ENCODE measurements around the gene RTF2. TPM values are rescaled to one million over a fixed set of nuclear protein-coding genes. Genes with fewer than 3 reads are reported as not detected.
A peak's percentile ranks its signal among the peaks of the same experiment; 100 is the strongest.

Gene RTF2, protein sequence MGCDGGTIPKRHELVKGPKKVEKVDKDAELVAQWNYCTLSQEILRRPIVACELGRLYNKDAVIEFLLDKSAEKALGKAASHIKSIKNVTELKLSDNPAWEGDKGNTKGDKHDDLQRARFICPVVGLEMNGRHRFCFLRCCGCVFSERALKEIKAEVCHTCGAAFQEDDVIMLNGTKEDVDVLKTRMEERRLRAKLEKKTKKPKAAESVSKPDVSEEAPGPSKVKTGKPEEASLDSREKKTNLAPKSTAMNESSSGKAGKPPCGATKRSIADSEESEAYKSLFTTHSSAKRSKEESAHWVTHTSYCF
- 60.1 TPM for total RNA-seq

DNA sequence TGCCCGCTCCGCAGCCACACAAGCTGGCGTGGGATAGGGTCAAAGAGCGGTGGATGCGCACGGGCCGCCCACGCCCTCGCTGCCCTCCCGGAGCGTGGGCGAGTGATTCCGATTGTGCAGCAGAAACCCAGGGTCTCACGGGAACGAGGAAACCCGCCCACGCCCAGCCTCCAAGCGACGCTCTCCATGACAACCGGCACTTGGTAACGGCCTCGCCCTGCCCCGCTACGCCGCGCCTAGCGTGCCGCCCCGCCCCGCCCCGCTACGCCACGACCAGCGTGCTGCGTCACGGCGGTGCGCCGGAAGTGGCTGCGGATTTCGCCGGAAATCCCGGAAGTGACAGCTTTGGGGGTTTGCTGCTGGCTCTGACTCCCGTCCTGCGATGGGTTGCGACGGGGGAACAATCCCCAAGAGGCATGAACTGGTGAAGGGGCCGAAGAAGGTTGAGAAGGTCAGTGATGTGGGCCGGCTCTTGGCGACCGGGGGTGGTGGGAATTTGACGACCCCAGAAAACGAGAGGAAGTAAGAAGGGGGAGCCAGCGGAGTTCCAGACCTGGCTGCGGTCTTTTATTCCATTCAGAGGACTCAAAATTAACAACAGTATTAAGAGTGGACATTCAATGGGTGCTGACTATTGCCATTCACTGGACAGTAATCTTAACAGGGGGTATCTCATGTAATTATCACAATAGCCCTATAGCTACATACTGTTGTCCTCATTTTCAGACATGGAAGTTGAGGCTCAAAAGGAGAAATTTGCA lies at the start of gene RTF2:
RTF2 (plus strand) TSS at position 312 of the 761 bp plus-strand sequence; CDS start at position 383, 71 bp downstream.
- peak; percentile 91 to 96 (median 96) for DNase-seq (ENCODE audit: low read depth in 2 of 3, low spot score in 2 of 3)

DNA sequence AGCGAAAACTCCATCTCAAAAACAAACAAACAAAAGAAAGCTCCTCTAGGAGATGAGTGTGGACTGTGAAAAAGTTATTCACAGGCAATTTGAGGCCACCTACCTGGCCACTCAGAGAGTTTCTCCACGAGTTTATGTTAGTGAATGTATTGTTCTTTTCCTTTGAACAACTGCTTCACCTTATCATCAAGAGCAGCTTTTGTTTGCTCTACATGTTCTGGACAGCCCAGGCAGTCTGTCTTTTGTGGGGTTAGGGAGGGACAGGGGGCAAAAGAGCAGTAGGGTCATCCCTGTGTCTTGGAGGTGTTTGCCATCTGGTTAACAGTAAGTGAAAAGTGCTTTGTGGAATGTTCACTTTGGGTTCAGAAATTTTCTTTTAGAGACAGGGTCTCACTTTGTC lies 48.4 kb upstream of the RTF2 start:
- no peak for DNase-seq (ENCODE audit: low read depth in 2 of 3, low spot score in 2 of 3)

DNA sequence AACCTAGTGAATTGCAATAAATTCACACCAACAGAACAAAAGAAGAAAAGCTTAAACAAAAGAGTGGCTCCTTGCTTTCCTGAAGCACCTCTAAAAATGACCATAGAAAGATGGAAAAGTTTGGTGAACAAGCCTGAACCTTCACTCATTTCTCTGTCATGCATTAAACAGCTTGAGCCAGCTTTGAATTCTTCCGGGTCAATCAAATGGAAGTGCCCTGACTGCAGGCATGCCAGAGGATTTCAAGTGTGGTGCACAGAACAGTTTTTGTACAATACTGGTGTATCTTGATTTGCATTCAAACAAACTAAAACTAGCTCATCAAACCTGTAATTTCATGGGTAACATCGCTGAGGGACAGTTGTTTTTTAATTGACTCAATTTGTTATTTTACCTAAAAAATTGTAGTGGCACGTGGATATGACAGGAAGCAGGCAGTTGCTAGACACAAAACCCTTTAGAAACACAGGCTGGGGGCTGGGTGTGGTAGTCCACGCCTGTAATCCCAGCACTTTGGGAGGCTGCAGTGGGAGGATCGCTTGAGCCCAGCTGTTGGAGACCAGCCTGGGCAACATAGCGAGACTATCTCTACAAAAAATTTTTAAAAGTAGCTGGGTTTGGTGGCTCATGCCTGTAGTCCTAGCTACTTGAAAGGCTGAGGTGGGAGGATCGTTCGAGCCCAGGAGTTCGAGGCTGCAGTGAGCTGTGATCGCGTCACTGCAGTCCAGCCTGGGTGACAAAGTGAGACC lies 47.3 kb upstream of the RTF2 start:
- no peak for DNase-seq (ENCODE audit: low read depth in 2 of 3, low spot score in 2 of 3)

DNA sequence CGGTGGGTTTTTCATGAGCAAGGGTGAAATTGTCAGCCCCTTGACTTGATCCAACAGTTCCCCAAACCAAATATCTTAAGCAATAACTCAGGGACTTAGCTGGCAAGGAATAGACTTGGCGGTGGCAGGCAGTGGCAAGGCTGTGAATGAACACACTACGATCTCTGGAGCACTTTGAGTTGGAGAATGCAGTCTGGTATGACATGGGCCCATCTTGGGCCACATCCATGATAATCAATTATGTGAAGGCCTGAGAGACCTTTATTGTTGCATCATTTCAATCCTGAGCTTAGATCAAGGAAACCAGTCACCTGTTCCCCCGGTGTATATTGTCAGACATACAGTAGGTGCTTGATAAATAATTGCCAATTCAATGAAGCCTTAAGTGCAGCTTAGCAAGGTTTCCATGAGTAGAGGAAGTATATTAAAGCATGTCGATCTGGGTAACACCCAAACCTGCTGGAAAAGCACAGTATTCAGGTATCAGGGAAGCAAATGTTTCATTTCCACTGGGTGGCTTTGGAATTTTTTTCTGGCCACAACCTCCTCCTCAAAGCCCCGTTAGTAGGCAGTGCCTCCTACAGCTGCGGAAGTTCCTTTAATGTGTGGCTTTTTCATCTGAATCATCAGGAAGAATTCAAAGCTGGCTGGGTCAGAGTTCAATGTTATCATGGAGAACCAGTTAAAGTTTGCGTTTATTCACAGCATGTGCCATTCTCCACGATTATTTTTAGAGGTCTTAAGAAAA lies 46.2 kb upstream of the RTF2 start:
- DNase-seq (ENCODE audit: low read depth in 2 of 3, low spot score in 2 of 3) = no peak

DNA sequence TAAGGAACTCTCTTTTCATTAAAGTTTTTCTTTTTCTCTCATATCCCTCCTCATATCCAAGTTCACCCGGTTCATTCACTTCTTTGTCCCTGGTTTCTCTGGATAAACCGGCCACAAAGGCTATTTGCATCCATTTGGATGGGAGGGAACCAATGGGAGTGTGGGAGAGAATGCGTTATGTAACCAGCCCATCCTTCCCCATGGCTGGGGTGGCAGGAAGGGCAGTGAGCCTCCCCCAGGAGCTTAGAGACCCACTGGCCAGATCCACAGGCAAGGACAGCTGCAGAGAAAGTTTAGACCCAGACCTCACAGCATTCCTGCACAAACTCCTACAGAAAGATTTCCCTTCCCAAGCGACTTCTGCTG lies 45.6 kb upstream of the RTF2 start:
- no peak for DNase-seq (ENCODE audit: low read depth in 2 of 3, low spot score in 2 of 3)

DNA sequence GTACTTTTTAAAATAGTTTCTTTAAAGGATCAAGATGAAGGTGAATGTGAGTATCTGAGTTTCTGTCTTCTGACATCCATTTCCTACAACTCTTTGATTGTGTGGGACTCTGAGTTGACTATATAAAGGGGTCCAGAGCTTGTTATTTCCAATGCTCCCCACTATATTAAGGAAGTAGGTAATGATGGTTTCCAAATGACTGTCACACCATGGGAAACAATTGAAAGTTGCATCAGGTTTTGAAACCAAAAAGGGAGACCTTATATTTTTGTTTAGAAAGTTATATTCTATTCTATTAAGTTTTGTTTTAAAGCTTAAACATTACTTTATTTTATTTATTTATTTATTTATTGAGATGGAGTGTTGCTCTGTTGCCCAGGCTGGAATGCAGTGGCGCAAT lies 45.2 kb upstream of the RTF2 start:
- DNase-seq (ENCODE audit: low read depth in 2 of 3, low spot score in 2 of 3) = no peak

DNA sequence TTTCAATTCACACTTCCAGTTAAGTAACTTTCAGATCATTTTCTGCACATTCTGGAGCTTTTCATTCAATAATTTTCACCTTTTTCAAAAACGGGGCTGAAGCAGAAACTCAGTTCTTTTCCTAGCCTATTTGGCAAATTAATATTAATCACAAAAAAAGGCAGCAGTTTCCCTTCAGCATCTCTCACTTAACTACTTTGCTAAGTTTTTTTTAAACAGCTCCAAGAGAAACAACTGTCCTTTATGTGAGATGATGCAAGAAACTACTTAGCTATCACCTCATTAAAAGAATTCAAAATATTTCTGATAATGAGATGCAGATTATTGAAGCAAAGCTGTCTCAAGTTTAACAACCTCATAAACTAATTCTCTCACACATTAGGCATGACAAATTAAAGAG lies 44.5 kb upstream of the RTF2 start:
- DNase-seq (ENCODE audit: low read depth in 2 of 3, low spot score in 2 of 3) = no peak

DNA sequence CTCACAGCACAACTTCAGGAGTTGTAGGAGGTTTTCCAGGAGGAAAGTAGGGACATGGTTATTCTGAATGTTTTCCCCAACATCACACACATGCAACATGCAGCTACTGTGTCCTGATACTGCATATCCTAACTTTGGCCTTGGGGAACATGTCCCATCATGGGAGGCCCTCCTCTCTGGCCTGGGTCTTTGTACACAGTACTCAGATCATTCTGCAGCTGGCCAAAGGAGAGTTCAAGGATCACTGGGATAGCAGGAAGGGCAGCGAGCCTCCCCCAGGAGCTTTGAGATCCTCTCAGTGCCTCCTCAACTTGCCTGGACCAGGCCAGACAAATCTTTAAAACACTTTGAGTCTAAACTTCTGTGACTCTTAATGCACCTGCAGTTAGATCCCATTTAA lies 43.5 kb upstream of the RTF2 start:
- DNase-seq (ENCODE audit: low read depth in 2 of 3, low spot score in 2 of 3) = no peak

DNA sequence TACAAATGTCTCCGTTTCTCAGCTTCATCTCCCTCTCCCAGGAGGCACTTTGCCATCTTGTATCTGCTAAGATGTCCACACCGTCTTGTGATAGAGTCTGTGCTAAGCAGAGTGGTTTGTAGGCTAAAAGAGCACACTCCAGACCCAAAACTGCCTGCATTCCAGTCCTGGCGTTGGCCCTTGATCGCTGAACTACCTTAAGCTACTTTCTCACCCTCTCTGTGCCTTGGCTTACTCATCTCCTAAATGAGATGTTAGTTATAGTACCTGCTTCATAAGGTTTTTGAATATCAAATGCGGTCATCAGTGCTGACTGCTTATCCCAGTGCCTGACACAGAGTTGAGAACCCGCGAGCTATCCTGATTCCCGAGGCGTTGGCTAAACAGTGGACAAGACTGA lies 42.4 kb upstream of the RTF2 start:
- DNase-seq (ENCODE audit: low read depth in 2 of 3, low spot score in 2 of 3) = no peak

DNA sequence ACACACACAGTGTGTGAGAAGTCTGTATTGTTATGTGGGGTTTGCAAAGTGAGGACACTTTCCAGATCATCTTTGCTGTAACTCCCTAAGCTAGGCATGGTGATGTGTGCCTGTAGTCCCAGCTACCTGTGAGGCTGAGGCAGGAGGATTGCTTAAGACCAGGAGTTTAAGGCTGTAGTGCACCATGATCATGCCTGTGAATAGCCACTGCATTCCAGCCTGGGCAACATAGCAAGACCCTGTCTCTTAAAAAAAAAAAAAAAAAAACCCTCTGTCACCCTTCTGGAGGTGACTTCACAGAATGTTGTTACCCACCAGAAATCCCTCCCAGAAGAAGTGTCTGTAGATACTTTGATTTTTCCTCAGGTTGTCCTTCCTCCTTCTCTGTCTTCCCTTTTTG lies 41.5 kb upstream of the RTF2 start:
- no peak for DNase-seq (ENCODE audit: low read depth in 2 of 3, low spot score in 2 of 3)

DNA sequence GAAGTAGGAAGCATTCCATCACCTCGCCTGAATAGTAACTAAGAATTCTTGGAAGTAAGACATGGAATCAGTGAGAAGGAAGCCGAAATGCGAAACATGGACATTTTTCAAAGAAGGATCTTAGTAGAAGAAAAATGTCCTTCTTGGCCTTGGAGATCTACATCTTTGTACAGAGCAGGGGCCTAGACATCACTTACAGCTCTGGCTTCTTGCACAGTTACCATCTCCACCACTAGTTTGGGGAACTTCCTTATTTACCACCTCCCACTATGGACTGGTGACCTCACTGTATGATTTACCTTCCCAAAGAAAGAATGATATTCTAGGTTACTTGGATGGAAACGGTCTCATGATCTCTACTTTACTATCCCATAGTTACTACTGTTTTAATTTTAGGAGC lies 40.6 kb upstream of the RTF2 start:
- DNase-seq (ENCODE audit: low read depth in 2 of 3, low spot score in 2 of 3) = no peak

DNA sequence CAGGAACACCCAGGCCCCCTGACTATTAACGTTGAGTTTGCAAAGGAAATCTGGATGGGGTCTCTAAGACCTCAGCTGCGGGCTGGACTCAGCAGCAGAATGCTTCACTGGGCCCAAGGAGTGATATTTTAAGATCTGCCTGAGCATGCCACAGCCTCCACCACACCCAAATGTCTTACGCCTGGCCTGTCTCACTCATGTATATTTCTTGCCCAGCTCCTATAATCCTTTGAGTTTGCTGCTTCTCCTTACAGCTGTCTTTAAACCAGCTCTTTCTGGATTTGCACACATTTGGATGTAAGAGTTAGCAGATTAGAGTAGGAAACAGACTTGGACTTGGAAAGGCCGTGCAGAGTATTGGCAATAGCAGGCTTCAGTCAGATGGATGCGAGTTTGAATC lies 40.0 kb upstream of the RTF2 start:
- no peak for DNase-seq (ENCODE audit: low read depth in 2 of 3, low spot score in 2 of 3)

DNA sequence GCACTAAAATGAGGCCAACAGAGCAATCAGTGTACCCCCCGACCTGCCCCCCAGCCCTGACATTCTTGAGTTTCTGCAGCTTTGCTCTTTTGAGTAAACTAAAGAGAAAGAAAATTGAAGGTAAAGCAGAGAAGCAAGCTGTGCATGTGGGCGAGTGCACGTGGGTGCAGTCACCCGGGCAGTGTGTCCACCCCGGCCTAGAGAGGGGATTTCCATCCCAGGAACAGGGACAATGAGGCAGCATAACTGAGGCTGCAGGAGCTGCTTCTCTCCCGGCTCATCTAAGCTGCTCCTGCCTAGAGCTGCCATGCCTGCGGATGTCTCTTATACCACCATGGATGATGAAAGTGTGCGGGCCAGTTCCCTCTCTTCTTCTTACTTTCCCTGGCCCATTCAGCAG lies 39.5 kb upstream of the RTF2 start:
- DNase-seq (ENCODE audit: low read depth in 2 of 3, low spot score in 2 of 3) = no peak

DNA sequence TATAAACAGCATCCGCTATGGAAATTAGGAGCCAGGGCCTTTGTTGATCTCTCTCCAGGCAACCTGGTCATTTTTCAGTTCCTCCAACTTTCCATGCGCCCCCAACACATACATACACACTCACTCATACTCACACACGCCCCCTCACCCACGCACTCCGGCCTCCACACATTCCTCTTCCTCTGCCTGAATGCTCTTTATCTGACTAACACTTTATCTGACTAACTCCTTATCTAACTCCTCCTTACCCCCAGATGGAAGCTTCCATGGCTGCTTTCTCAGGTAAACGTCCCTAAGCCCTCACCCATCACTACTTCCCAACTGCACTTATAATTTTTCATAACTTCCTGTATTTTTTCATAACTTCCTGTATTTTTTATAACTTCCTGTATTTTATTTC lies 38.9 kb upstream of the RTF2 start:
- peak in 1 of 3 donors; percentile 35 for DNase-seq (ENCODE audit: low read depth in 2 of 3, low spot score in 2 of 3)

DNA sequence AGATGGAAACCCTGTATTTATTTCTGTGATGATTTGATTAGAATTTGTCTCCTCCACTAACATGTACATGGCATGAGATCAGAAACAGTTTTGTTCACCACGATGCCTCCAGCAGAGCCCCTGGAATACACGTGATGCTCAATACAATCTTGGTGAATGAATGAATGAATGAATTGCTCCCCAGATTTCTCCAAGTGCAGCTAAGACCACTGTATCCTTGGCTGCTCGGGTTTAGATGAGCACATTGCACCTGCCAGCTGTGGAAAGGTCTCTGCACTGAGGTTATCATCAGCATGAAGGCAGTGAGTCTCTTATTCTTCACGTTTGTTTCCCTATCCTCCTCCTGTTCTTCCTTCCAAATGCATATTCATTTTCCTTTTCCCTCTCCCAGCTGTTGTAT lies 38.5 kb upstream of the RTF2 start:
- no peak for DNase-seq (ENCODE audit: low read depth in 2 of 3, low spot score in 2 of 3)

DNA sequence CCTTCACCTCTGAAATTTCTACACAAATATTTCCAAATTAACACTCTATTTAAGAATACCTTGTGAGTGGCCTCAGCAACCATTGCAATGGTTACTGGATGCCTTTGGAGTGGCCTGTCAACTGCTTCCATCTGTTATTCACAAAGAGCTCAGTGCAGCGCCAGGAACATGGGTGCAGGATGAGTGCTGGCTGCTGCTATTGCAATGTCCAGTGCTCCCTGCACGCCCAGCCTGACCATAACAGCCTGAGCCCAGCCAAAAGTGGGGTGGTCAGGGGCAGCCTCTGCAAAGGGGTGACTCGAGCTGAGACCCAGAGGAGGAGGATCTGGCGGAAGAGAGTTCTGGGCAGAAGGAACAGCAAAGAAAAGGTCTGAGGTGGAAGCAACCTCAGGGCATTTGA lies 38.0 kb upstream of the RTF2 start:
- DNase-seq (ENCODE audit: low read depth in 2 of 3, low spot score in 2 of 3) = no peak

DNA sequence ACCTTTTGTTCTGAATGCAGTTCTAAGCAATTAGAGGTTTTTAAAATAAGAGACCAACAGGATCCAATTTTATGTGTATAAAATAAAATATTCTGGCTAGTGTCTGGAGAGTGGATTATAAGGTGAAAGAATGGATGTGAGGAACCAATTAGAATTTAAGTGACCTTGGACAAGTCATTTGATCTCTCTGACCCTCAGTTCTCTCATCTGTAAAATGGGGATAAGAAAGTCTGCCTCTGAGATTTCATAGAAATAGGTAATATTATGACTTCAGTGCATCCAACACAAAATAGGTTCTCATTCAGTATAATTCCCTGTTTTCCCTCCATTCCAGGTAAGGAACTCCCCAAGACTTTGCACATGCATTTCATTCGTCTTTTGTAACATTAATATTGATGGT lies 37.5 kb upstream of the RTF2 start:
- no peak for DNase-seq (ENCODE audit: low read depth in 2 of 3, low spot score in 2 of 3)

DNA sequence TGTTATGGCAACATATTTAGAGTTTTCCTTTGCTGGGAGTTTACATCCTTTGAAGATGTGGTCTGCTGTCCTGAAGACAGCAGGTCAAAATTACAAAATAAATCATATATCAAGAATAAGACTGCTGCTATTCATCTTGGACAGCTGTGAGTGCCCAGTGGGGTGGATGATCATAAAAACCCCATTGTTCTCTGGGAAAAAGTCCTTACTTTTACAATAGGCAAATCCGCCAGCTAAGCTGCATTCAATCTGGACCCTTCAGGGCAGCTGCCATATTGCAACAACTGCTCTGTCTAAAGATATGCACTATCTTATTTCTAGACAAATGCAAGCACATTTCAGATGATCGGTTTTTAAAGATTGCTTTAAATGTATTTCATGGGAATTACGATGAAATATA lies 37.0 kb upstream of the RTF2 start:
- DNase-seq (ENCODE audit: low read depth in 2 of 3, low spot score in 2 of 3) = no peak

DNA sequence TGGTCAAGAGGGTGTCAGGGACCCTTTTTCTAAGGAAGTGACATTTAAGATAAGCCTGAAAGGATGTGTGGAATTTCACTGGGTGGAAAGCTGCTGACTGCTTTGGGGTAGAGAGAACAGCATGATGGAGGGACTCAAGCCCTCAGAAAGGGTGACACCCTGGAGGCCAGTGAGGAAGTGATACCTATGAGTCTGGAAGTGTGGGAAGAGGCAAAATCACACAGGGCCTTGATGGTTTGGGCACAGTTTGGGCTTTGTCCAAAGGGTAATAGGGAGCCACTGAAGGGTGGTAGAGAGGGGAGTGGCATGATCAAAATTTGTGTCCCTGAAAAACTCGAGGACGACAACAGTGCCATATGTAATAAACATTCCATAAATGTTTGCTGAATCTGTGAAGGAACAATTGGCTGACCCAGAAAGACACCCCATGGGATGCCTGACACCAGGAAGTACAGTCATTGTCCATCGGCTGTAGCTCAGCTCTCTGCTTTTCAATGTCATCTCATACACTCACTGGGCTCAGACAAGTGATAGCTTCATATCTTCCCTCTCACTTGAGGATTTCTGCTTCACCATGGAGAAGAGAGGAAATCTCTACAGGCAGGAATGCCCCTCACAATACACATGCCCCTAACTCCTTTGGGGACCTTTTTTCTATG lies 35.1 kb upstream of the RTF2 start:
- no peak for DNase-seq (ENCODE audit: low read depth in 2 of 3, low spot score in 2 of 3)

DNA sequence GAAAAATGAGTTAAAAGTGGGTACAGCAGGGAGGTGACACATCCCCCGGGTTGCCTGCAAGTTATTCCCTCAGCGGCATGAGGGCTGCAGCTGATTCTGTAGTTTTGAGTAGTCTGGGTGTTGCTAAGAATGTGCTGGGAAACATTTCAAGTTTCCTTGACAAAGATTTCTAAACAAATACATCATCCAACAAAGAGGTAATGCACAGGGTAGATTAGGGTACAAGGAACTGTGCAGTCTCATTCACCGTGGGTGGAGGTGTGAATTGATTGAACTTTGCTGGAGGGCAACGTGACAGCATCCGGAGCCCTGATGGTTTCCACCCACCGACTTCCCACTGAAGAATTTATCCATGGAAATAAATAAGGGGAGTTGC lies 34.6 kb upstream of the RTF2 start:
- no peak for DNase-seq (ENCODE audit: low read depth in 2 of 3, low spot score in 2 of 3)

Measured in hematopoietic multipotent progenitor cell (in vitro differentiated cells).